Neural crest cell (in vitro differentiated cells): ENCODE measurements around the gene KNDC1. TPM values are rescaled to one million over a fixed set of nuclear protein-coding genes. Genes with fewer than 3 reads are reported as not detected.
"Not testable (repeated sequence)": the region's sequence is repeated elsewhere in the genome, so short reads cannot be mapped to it uniquely, and the experiment has no call there.

Source experiments
- DNase-seq: peaks from one replicate; pipeline ENCODE4 v3.0.0; 2021; ENCODE audit warnings: low read depth, mixed read lengths, low spot score
- H3K27ac Mint-ChIP-seq: one replicate; pipeline ENCODE4 v1.8.0; 2021; ENCODE audit warnings: mild to moderate bottlenecking, mixed read lengths; ENCODE audit not compliant: unreplicated experiment
- H3K27me3 Mint-ChIP-seq: 2 replicates; pipeline ENCODE4 v1.8.0; 2021; ENCODE audit warnings: low read depth, mild to moderate bottlenecking, mixed read lengths
- H3K36me3 Mint-ChIP-seq: 2 replicates; pipeline ENCODE4 v1.8.0; 2021; ENCODE audit warnings: low read depth, mild to moderate bottlenecking, mixed read lengths
- H3K4me1 Mint-ChIP-seq: 2 replicates; pipeline ENCODE4 v1.8.0; 2021; ENCODE audit warnings: mixed read lengths
- H3K4me3 Mint-ChIP-seq: one replicate; pipeline ENCODE4 v1.8.0; 2021; ENCODE audit warnings: mild to moderate bottlenecking, mixed read lengths
- H3K9me3 Mint-ChIP-seq: 2 replicates; pipeline ENCODE4 v1.8.0; 2021; ENCODE audit warnings: mixed read lengths
- total RNA-seq: library from RNA; stranded (reverse); gene quantifications from 2 replicates; pipeline ENCODE4 v1.2.1, GENCODE V29; 2021
- TF ChIP-seq, protein P1 (sequence below): fragments of 200-600 bp; sonication (generic); conservative IDR thresholded peaks from 2 replicates; pipeline ENCODE4 v1.5.0; 2021; ENCODE audit warnings: antibody characterized with exemption, mild to moderate bottlenecking

Gene KNDC1
- total RNA-seq, 1 donor from 2014 or later: 5.5 TPM

DNA sequence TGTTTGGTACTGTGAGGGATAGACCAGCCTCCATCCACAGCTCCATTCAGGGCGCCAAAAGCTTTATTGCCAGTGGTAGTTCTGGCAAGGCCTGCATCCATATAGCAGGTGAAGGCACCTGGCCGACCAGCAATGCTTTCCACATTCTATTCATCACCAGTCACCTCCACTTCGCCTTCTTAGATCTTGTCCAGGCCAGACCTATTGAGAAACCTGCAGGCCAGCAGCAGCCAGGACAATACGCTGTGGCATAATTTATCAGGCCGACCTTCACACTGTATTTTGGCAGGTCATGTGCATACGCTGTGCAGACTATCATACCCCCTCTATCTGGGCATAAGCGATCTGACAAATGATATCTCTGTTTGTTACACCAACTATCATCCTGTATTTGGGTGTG is 15.2 kb upstream of the KNDC1 start:
- H3K9me3 Mint-ChIP-seq: peaks cover 16% of the 10 kb centered on the region
- no peak overlapping the region for H3K4me3 Mint-ChIP-seq
- TF ChIP-seq, protein P1, sequence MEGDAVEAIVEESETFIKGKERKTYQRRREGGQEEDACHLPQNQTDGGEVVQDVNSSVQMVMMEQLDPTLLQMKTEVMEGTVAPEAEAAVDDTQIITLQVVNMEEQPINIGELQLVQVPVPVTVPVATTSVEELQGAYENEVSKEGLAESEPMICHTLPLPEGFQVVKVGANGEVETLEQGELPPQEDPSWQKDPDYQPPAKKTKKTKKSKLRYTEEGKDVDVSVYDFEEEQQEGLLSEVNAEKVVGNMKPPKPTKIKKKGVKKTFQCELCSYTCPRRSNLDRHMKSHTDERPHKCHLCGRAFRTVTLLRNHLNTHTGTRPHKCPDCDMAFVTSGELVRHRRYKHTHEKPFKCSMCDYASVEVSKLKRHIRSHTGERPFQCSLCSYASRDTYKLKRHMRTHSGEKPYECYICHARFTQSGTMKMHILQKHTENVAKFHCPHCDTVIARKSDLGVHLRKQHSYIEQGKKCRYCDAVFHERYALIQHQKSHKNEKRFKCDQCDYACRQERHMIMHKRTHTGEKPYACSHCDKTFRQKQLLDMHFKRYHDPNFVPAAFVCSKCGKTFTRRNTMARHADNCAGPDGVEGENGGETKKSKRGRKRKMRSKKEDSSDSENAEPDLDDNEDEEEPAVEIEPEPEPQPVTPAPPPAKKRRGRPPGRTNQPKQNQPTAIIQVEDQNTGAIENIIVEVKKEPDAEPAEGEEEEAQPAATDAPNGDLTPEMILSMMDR: no peak
- H3K27me3 Mint-ChIP-seq: peaks cover 29% of the 10 kb centered on the region
- no peak overlapping the region for H3K27ac Mint-ChIP-seq
- H3K36me3 Mint-ChIP-seq: peaks cover 4% of the 10 kb centered on the region
- DNase-seq: no peak
- H3K4me1 Mint-ChIP-seq: peaks cover 20% of the 10 kb centered on the region

DNA sequence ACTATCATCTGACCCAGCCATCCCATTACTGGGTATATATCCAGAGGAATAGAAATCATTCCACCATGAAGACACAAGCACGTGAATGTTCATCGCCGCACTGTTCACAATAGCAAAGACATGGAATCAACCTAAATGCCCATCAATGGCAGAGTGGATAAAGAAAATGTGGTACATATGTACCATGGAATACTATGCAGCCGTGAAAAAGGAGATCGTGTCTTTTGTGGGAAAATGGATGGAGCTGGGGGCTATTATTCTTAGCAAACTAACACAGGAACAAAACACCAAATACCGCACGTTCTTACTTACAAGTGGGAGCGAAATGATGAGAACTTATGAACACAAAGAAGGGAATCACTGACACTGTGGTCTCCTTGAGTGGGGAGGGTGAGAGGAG is 9.8 kb upstream of the KNDC1 start:
- H3K4me1 Mint-ChIP-seq: peaks cover 16% of the 10 kb centered on the region
- TF ChIP-seq, protein P1: no peak

DNA sequence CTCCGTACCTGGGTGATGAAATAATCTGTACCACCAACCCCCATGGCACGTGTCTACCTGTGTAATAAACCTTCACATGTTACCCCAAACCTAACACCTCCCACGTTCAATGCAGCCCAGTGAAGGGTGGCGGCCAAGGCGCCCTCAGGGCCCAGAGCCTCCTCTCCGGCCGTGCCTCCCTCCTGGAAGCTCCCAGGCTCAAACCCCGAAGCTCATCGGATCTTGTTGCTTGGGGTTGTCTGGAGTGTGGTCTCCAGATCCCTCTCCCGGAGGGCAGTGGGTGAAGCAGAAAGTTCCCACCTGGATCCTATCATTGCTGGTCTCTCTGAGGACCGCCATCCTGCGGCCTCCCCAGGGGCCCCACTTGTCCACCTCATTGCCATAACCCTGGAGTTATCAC is 9.4 kb upstream of the KNDC1 start:
- DNase-seq: no peak
- no peak overlapping the region for H3K27ac Mint-ChIP-seq
- peaks cover 16% of the 10 kb centered on the region for H3K9me3 Mint-ChIP-seq
- H3K36me3 Mint-ChIP-seq: peaks cover 4% of the 10 kb centered on the region
- peaks cover 16% of the 10 kb centered on the region for H3K4me1 Mint-ChIP-seq
- TF ChIP-seq, protein P1: no peak
- H3K27me3 Mint-ChIP-seq: peaks cover 67% of the 10 kb centered on the region
- no peak overlapping the region for H3K4me3 Mint-ChIP-seq

More for the DNA sequence above, 9.8 kb upstream of the KNDC1 start:
- H3K4me3 Mint-ChIP-seq: no peak overlapping the region
- peaks cover 66% of the 10 kb centered on the region for H3K27me3 Mint-ChIP-seq
- DNase-seq: no peak
- H3K36me3 Mint-ChIP-seq: peaks cover 4% of the 10 kb centered on the region
- H3K27ac Mint-ChIP-seq: no peak overlapping the region
- H3K9me3 Mint-ChIP-seq: peaks cover 16% of the 10 kb centered on the region

DNA sequence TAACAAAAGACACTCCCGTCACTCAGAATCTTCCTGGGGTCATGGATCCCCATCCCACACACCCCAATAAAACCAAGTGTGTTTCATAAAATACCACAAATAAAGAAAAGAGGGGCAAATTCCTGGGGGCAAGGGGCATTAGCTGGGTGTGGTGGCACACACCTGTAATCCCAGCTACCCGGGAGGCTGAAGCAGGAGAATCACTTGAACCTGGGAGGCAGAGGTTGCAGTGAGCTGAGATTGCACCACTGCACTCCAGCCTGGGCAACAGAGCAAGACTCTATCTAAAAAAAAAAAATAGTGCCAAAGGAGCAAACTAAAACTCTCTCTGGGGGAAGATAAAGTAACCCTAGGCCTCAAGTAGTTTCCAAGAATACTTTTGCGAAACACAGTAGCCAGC is 8.9 kb upstream of the KNDC1 start:
- DNase-seq, H3K4me3 Mint-ChIP-seq, H3K36me3 Mint-ChIP-seq: not testable (repeated sequence)
- Mint-ChIP-seq H3K27ac (peak overlapping the region; percentile 7), H3K27me3 (peaks cover 67% of the 10 kb centered on the region), H3K4me1 (peaks cover 16% of the 10 kb centered on the region), H3K9me3 (peaks cover 16% of the 10 kb centered on the region)

DNA sequence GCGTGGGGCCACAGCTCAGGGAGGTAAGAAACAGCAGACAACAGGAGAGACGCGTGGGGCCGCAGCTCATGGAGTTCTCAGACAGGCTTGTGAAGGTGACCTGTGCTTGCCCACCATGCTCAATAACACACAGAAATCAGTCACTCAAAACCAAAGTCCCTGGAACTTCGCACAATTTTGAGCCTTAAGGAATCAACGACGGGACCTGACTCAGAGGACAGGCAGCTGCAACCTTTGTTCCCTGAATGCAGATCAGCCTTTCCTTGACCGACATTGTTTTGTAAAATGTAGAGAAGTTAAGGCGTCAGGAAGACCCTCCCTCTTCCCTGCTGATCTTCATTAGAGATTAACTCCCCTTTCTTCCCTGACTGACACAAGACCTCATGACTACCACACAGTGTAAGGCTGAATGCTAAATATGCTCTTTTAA is 8.5 kb upstream of the KNDC1 start:
- Mint-ChIP-seq H3K36me3 (peaks cover 4% of the 10 kb centered on the region), H3K27ac (peak overlapping the region; percentile 7), H3K9me3 (peaks cover 15% of the 10 kb centered on the region), H3K4me1 (peaks cover 16% of the 10 kb centered on the region), H3K4me3 (no peak overlapping the region), H3K27me3 (peaks cover 63% of the 10 kb centered on the region)
- TF ChIP-seq, protein P1: no peak
- DNase-seq: no peak

DNA sequence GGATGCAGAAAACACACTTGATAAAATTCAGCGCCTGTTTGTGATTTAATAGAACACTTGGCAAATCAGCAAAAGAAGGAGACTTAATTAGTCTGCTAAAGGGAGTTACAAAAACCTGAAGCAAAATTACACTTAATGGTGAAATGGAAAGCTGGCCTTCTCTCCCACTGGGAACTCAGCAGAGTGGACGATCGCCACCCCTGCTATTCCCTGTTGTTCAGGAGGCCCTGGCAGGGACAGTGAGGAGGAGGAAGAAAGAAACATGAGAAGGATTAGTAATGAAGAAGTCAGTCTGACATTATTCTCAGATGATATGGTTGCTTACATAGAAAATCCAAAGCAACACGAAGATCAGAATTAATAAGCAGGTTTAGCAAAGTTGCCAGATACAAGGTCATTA is 5.6 kb upstream of the KNDC1 start:
- Mint-ChIP-seq H3K27me3 (peaks cover 49% of the 10 kb centered on the region), H3K27ac (no peak overlapping the region)

More for the DNA sequence above, 5.6 kb upstream of the KNDC1 start:
- Mint-ChIP-seq H3K36me3 (no peaks in the 10 kb centered on the region), H3K4me1 (peaks cover 16% of the 10 kb centered on the region), H3K9me3 (no peaks in the 10 kb centered on the region), H3K4me3 (no peak overlapping the region)
- TF ChIP-seq, protein P1: no peak
- DNase-seq: no peak
